NB4 (cell line): ENCODE results near the gene MLXIP.

Experiments
- CTCF ChIP-seq: IDR thresholded peaks from one replicate; pipeline ENCODE4 v1.5.1; 2012; ENCODE audit warnings: low read depth, low read length
- MAX ChIP-seq: IDR thresholded peaks from 2 replicates; pipeline ENCODE4 v1.6.1; 2011; ENCODE audit warnings: low read depth, low read length
- MYC ChIP-seq: IDR thresholded peaks from 2 replicates; pipeline ENCODE4 v1.6.1; 2011; ENCODE audit warnings: low read depth, low read length
- POLR2A ChIP-seq: IDR thresholded peaks from 2 replicates; pipeline ENCODE4 v1.6.1; 2011; ENCODE audit warnings: mild to moderate bottlenecking; ENCODE audit not compliant: insufficient read length; ENCODE audit errors: extremely low read depth

- TF ChIP-seq CTCF: peak; percentile 78
- no peak for TF ChIP-seq POLR2A
- no peak for TF ChIP-seq MAX
- TF ChIP-seq MYC: no peak
Measured at GRCh38 chr12:122031342-122032216, 47.0 kb upstream of the MLXIP start.
